DOHH2 (cell line): ENCODE measurements around the gene KERA.

ENCODE experiments used
- EZH2phosphoT487 ChIP-seq: fragments of 200-600 bp; sonication (generic); IDR thresholded peaks from 2 replicates; pipeline ENCODE4 v1.6.1; 2017; ENCODE audit warnings: borderline replicate concordance, mild to moderate bottlenecking, antibody characterized with exemption, low read length, moderate library complexity, mixed read lengths
- TF ChIP-seq, protein P1 (sequence below): fragments of 200-600 bp; sonication (generic); IDR thresholded peaks from one replicate; pipeline ENCODE4 v1.5.1; 2014; ENCODE audit warnings: antibody characterized with exemption, mild to moderate bottlenecking, low read depth, low read length; ENCODE audit not compliant: poor library complexity, severe bottlenecking

DNA sequence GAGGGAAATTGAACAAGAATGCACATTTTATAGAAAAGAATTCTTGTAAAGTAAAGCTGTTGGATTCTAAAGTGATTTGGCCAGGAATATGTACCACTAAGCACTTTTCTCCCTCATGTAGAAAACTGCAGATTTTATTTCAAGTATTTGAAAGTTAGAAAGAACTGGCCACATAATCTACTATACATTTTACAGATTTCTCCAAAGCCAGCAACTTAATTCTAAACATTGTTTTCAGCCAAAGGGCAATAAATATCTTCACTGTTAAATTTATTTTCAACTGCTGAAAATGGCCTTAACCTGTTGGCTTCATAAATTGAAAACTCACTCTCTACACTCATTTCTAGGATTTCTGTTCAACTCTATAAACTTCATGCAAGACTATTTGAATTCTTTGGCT is 15.6 kb upstream of the KERA start:
- TF ChIP-seq, protein P1, sequence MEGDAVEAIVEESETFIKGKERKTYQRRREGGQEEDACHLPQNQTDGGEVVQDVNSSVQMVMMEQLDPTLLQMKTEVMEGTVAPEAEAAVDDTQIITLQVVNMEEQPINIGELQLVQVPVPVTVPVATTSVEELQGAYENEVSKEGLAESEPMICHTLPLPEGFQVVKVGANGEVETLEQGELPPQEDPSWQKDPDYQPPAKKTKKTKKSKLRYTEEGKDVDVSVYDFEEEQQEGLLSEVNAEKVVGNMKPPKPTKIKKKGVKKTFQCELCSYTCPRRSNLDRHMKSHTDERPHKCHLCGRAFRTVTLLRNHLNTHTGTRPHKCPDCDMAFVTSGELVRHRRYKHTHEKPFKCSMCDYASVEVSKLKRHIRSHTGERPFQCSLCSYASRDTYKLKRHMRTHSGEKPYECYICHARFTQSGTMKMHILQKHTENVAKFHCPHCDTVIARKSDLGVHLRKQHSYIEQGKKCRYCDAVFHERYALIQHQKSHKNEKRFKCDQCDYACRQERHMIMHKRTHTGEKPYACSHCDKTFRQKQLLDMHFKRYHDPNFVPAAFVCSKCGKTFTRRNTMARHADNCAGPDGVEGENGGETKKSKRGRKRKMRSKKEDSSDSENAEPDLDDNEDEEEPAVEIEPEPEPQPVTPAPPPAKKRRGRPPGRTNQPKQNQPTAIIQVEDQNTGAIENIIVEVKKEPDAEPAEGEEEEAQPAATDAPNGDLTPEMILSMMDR, result no peak
- TF ChIP-seq EZH2phosphoT487, result no peak
